SU-DHL-6 (cell line): ENCODE results near the gene CLRN2.

Experiments
- H2AFZ ChIP-seq: fragments of 200-600 bp; sonication (generic); 2 replicates; pipeline ENCODE4 v1.6.1; 2014; ENCODE audit warnings: low read depth, mild to moderate bottlenecking, moderate library complexity, mixed read lengths, antibody characterized with exemption, low read length; ENCODE audit not compliant: severe bottlenecking
- H3F3A ChIP-seq: fragments of 200-600 bp; shearing (Covaris generic); 2 replicates; pipeline ENCODE4 v1.6.0; 2016; ENCODE audit warnings: antibody characterized with exemption, mild to moderate bottlenecking; ENCODE audit not compliant: insufficient read depth
- H3K27ac ChIP-seq: fragments of 200-600 bp; sonication (generic); 2 replicates; pipeline ENCODE4 v1.5.1; 2016; ENCODE audit warnings: low read depth, mild to moderate bottlenecking, low read length, moderate library complexity, mixed read lengths
- H3K27me3 ChIP-seq: fragments of 200-600 bp; sonication (generic), shearing (Covaris generic); 2 replicates; pipeline ENCODE4 v1.6.0; 2014; ENCODE audit warnings: mild to moderate bottlenecking, low read length
- H3K36me3 ChIP-seq: fragments of 200-600 bp; sonication (generic); 2 replicates; pipeline ENCODE4 v1.6.1; 2014; ENCODE audit warnings: mild to moderate bottlenecking, low read length, mixed read lengths
- H3K4me2 ChIP-seq: fragments of 300-600, 200-600 bp; shearing (Covaris generic), sonication (generic); 2 replicates; pipeline ENCODE4 v1.6.0; 2014; ENCODE audit warnings: low read length, low read depth, mild to moderate bottlenecking; ENCODE audit not compliant: poor library complexity, severe bottlenecking
- H3K4me3 ChIP-seq: fragments of 200-600 bp; sonication (generic); 2 replicates; pipeline ENCODE4 v1.5.1; 2014; ENCODE audit warnings: antibody characterized with exemption, low read length, mild to moderate bottlenecking, mixed read lengths; ENCODE audit not compliant: insufficient read depth, poor library complexity, severe bottlenecking
- H3K79me2 ChIP-seq: fragments of 200-600 bp; sonication (generic); 2 replicates; pipeline ENCODE4 v1.6.1; 2014; ENCODE audit warnings: mild to moderate bottlenecking, low read length, moderate library complexity; ENCODE audit not compliant: insufficient read depth
- H3K9ac ChIP-seq: fragments of 200-600 bp; sonication (generic); 2 replicates; pipeline ENCODE4 v1.7.0; 2014; ENCODE audit warnings: mild to moderate bottlenecking, low read length
- H3K9me2 ChIP-seq: fragments of 200-600 bp; sonication (generic); replicated peaks from 2 replicates; pipeline ENCODE4 v1.6.1; 2014; ENCODE audit warnings: low read length; ENCODE audit not compliant: insufficient read depth
- H3K9me3 ChIP-seq: fragments of 200-600 bp; sonication (generic); 2 replicates; pipeline ENCODE4 v1.6.1; 2014; ENCODE audit warnings: low read length, mixed read lengths; ENCODE audit not compliant: insufficient read depth
- H4K20me1 ChIP-seq: fragments of 200-600 bp; sonication (generic); 2 replicates; pipeline ENCODE4 v1.6.1; 2014; ENCODE audit warnings: low read depth, mild to moderate bottlenecking, antibody characterized with exemption, low read length, moderate library complexity, mixed read lengths
- EZH2phosphoT487 ChIP-seq: fragments of 200-600 bp; sonication (generic), shearing (Covaris generic); conservative IDR thresholded peaks from 2 replicates; pipeline ENCODE4 v1.6.1; 2018; ENCODE audit warnings: mild to moderate bottlenecking, antibody characterized with exemption, low read length, moderate library complexity, mixed read lengths
- TF ChIP-seq, protein P1 (sequence below): fragments of 200-600 bp; sonication (generic); IDR thresholded peaks from one replicate; pipeline ENCODE4 v1.5.1; 2017; ENCODE audit warnings: antibody characterized with exemption, mild to moderate bottlenecking, low read length, moderate library complexity; ENCODE audit not compliant: insufficient read depth, poor library complexity, severe bottlenecking

The CLRN2 gene

DNA sequence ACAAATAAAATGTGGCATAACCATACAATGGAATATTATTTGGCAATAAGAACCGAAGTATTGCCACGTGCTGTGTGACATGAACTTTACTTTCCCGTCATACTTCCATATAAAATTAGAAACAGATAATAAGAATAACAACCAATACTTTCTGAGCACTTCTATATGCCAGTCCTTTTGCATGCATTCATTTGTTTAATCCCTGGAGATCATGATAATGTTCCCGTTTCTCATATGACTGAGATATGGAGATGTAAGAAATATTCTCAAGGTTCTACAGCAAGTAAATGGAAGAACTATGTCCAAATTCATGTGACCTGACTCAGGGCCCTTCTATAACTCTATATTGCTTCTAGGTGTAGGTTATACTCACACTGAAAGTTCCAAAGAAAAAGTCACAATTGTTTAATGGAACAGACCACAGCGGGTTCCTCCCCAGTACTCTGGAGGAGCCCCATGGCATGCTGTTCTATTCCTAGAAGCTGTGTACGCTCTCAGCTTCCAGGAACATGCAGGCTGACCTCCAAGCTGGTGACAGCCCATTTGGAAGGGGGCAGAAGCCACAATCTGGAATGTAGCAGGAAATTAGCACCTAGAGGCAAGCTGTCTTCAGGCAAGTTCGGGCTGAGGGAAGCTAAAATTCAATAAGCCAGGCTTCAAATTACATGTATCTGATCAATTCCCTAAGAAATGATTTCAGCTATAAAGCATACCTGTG lies 34.6 kb upstream of the CLRN2 start:
- no peak overlapping the region for H3K4me2 ChIP-seq
- H3K36me3 ChIP-seq = no peaks in the 10 kb centered on the region
- H3K9me2 ChIP-seq = no peaks in the 10 kb centered on the region
- H4K20me1 ChIP-seq = no peaks in the 10 kb centered on the region
- H3K9ac ChIP-seq = no peak overlapping the region
- H2AFZ ChIP-seq = no peak overlapping the region
- H3K27ac ChIP-seq = no peak overlapping the region
- no peaks in the 10 kb centered on the region for H3F3A ChIP-seq
- no peaks in the 10 kb centered on the region for H3K79me2 ChIP-seq
- TF ChIP-seq EZH2phosphoT487 = no peak
- TF ChIP-seq, protein P1, sequence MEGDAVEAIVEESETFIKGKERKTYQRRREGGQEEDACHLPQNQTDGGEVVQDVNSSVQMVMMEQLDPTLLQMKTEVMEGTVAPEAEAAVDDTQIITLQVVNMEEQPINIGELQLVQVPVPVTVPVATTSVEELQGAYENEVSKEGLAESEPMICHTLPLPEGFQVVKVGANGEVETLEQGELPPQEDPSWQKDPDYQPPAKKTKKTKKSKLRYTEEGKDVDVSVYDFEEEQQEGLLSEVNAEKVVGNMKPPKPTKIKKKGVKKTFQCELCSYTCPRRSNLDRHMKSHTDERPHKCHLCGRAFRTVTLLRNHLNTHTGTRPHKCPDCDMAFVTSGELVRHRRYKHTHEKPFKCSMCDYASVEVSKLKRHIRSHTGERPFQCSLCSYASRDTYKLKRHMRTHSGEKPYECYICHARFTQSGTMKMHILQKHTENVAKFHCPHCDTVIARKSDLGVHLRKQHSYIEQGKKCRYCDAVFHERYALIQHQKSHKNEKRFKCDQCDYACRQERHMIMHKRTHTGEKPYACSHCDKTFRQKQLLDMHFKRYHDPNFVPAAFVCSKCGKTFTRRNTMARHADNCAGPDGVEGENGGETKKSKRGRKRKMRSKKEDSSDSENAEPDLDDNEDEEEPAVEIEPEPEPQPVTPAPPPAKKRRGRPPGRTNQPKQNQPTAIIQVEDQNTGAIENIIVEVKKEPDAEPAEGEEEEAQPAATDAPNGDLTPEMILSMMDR = no peak
- H3K9me3 ChIP-seq = no peaks in the 10 kb centered on the region
- H3K27me3 ChIP-seq = no peaks in the 10 kb centered on the region
- H3K4me3 ChIP-seq = no peak overlapping the region

DNA sequence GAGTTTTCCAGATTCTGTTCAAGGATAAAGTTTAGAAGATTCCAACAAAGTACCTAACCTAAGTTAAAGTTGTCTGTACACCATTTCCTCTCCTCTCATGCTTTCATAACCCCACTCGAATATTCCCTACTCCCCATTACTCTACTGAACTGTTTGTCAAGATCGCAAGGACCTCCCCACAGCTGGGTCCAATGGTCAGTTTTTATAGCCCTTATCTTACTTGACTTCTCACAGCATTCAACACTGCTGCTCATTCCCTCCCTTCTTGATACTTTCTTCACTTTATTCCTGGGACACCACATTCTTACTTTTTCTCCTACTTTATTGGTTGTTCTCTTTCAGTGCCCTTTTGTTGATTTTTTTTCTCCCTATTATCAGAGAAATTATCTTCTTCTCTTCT lies 34.0 kb upstream of the CLRN2 start:
- Histone ChIP-seq H3K9ac (no peak overlapping the region), H3K36me3 (no peaks in the 10 kb centered on the region), H3K4me3 (no peak overlapping the region), H3K4me2 (no peak overlapping the region), H3K9me3 (no peaks in the 10 kb centered on the region), H2AFZ (no peak overlapping the region), H3K79me2 (no peaks in the 10 kb centered on the region), H3K27me3 (no peaks in the 10 kb centered on the region), H3K27ac (no peak overlapping the region), H3K9me2 (no peaks in the 10 kb centered on the region), H4K20me1 (no peaks in the 10 kb centered on the region), H3F3A (no peaks in the 10 kb centered on the region)
- no peak for TF ChIP-seq EZH2phosphoT487
- TF ChIP-seq, protein P1 = no peak

DNA sequence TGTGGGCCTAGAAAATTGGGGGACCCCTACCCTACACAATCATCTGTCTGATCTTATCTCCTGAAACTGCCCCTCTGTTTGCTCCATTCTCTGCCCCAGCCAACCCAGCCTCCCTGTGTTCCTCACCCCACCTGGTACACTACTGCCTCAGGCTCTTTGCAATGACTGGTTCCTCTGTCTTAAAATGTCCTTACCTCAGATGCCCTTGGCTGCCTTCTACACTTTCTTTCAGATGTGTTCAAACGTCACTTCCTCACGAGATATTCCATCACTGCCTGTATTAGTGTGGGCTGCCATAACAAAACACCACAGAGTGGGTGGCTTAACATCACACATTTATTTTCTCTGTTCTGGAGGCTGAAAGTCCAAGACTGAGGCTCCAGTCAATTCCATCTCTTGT lies 32.2 kb upstream of the CLRN2 start:
- H3K4me3 ChIP-seq = no peak overlapping the region
- H3K9ac ChIP-seq = no peak overlapping the region
- no peaks in the 10 kb centered on the region for H4K20me1 ChIP-seq
- no peak overlapping the region for H3K27ac ChIP-seq
- H3F3A ChIP-seq = no peaks in the 10 kb centered on the region
- no peak overlapping the region for H2AFZ ChIP-seq
- no peak overlapping the region for H3K4me2 ChIP-seq
- H3K9me2 ChIP-seq = no peaks in the 10 kb centered on the region
- TF ChIP-seq, protein P1 = no peak
- TF ChIP-seq EZH2phosphoT487 = no peak
- no peaks in the 10 kb centered on the region for H3K9me3 ChIP-seq
- H3K36me3 ChIP-seq = no peaks in the 10 kb centered on the region
- no peaks in the 10 kb centered on the region for H3K79me2 ChIP-seq
- H3K27me3 ChIP-seq = no peaks in the 10 kb centered on the region
